Measurements from ENCODE around the gene ZNF592. TPM values are rescaled to one million over a fixed set of nuclear protein-coding genes. Genes with fewer than 3 reads are reported as not detected.

ZNF592 gene
- total and polyA plus RNA-seq, 2 experiments from 2014 or later = 14.4 to 17.6 TPM

GRCh38 chr15:84833447-84834228 lies 85.2 kb downstream of the ZNF592 start:
- Histone ChIP-seq H3K4me3 (no peak overlapping the region), H3K9me3 (ENCODE audit: low read depth) (no peaks in the 10 kb centered on the region), H3K27ac (no peak overlapping the region), H2AFZ (no peak overlapping the region), H3K9me2 (replicated peaks; ENCODE audit: insufficient read depth) (no peaks in the 10 kb centered on the region), H3K27me3 (no peaks in the 10 kb centered on the region), H3K4me2 (no peak overlapping the region), H4K20me1 (ENCODE audit: insufficient read depth, poor library complexity, severe bottlenecking) (no peaks in the 10 kb centered on the region), H3K4me1 (ENCODE audit: insufficient read depth) (no peaks in the 10 kb centered on the region), H3K79me2 (peaks cover 13% of the 10 kb centered on the region), H3K36me3 (replicated peaks; ENCODE audit: insufficient read depth, low read depth) (no peaks in the 10 kb centered on the region)
- TF ChIP-seq EZH2 (IDR thresholded peaks at IDR 0.05; ENCODE audit: borderline replicate concordance) = no peak
- no peak for TF ChIP-seq CTCF (IDR thresholded peaks at IDR 0.05; ENCODE audit: poor library complexity)
- no peak for TF ChIP-seq EZH2phosphoT487 (IDR thresholded peaks at IDR 0.05; ENCODE audit: low read depth, severe bottlenecking, unreplicated experiment)
- 66% methylated on average over 4 of the region's 4 CpGs for WGBS (ENCODE audit: low lambda C conversion rate, missing lambda C conversion rate)
- peak; percentile 35 for DNase-seq (ENCODE audit: low spot score)

GRCh38 chr15:84834229-84834955 lies 86.0 kb downstream of the ZNF592 start:
- DNase-seq (ENCODE audit: low spot score) = no peak
- H3K27ac ChIP-seq = no peak overlapping the region
- no peak overlapping the region for H3K4me2 ChIP-seq
- no peaks in the 10 kb centered on the region for H3K27me3 ChIP-seq
- peaks cover 13% of the 10 kb centered on the region for H3K79me2 ChIP-seq
- TF ChIP-seq CTCF (IDR thresholded peaks at IDR 0.05; ENCODE audit: poor library complexity) (no peak), EZH2 (IDR thresholded peaks at IDR 0.05; ENCODE audit: borderline replicate concordance) (no peak), EZH2phosphoT487 (IDR thresholded peaks at IDR 0.05; ENCODE audit: low read depth, severe bottlenecking, unreplicated experiment) (no peak)
- H3K9me2 ChIP-seq (replicated peaks; ENCODE audit: insufficient read depth) = no peaks in the 10 kb centered on the region
- WGBS (ENCODE audit: low lambda C conversion rate, missing lambda C conversion rate) = 87% methylated on average over 4 of the region's 4 CpGs
- H3K9me3 ChIP-seq (ENCODE audit: low read depth) = no peaks in the 10 kb centered on the region
- H4K20me1 ChIP-seq (ENCODE audit: insufficient read depth, poor library complexity, severe bottlenecking) = no peaks in the 10 kb centered on the region
- H3K4me1 ChIP-seq (ENCODE audit: insufficient read depth) = no peaks in the 10 kb centered on the region
- no peak overlapping the region for H3K4me3 ChIP-seq
- no peaks in the 10 kb centered on the region for H3K36me3 ChIP-seq (replicated peaks; ENCODE audit: insufficient read depth, low read depth)
- no peak overlapping the region for H2AFZ ChIP-seq

GRCh38 chr15:84834969-84835368 lies 86.6 kb downstream of the ZNF592 start:
- Histone ChIP-seq H3K9me2 (replicated peaks; ENCODE audit: insufficient read depth) (no peaks in the 10 kb centered on the region), H3K9me3 (ENCODE audit: low read depth) (no peaks in the 10 kb centered on the region), H4K20me1 (ENCODE audit: insufficient read depth, poor library complexity, severe bottlenecking) (no peaks in the 10 kb centered on the region), H3K79me2 (peaks cover 8% of the 10 kb centered on the region), H2AFZ (no peak overlapping the region), H3K27me3 (no peaks in the 10 kb centered on the region), H3K36me3 (replicated peaks; ENCODE audit: insufficient read depth, low read depth) (no peaks in the 10 kb centered on the region), H3K4me1 (ENCODE audit: insufficient read depth) (no peaks in the 10 kb centered on the region), H3K27ac (no peak overlapping the region), H3K4me3 (no peak overlapping the region), H3K4me2 (no peak overlapping the region)
- TF ChIP-seq EZH2phosphoT487 (IDR thresholded peaks at IDR 0.05; ENCODE audit: low read depth, severe bottlenecking, unreplicated experiment) (no peak), CTCF (IDR thresholded peaks at IDR 0.05; ENCODE audit: poor library complexity) (no peak), EZH2 (IDR thresholded peaks at IDR 0.05; ENCODE audit: borderline replicate concordance) (no peak)
- no peak for DNase-seq (ENCODE audit: low spot score)
- 98% methylated on average over 5 of the region's 5 CpGs for WGBS (ENCODE audit: low lambda C conversion rate, missing lambda C conversion rate)

Data from hepatocyte (in vitro differentiated cells).